ENCODE measurements around the gene TMEM150B.

The TMEM150B gene

DNA sequence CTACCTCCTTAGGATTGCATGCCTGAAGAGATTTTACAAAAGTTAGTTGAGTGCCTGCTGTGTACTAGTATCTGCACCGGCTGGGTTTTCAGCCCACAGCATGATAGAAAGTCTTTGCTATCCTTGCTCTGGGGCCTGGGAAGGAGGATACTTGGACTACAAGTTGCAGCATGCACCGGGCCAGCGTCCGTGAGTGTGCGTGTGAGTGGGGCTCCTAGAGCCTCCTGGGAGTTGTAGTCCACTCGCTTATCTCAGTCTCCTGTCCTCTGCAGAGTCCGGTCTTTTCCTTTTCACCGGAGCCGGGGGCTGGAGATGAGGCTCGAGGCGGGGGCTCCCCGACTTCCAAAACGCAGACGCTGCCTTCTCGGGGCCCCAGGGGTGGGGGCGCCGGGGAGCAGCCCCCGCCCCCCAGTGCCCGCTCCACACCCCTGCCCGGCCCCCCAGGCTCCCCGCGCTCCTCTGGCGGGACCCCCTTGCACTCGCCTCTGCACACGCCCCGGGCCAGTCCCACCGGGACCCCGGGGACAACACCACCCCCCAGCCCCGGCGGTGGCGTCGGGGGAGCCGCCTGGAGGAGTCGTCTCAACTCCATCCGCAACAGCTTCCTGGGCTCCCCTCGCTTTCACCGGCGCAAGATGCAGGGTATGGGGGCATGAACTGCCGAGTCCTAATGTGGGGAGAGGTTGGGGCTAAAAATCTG is 20.7 kb downstream of the TMEM150B start:
- H3K4me1 ChIP-seq (ENCODE audit: control insufficient read depth, low read length), result peaks cover 36% of the 10 kb centered on the region
- H3K4me2 ChIP-seq (ENCODE audit: low read length), result no peak overlapping the region
- H3K27ac ChIP-seq (ENCODE audit: low read depth, low read length), result no peak overlapping the region
- H3K79me2 ChIP-seq (ENCODE audit: control insufficient read depth, low read length), result no peaks in the 10 kb centered on the region
- no peaks in the 10 kb centered on the region for H3K9me3 ChIP-seq (ENCODE audit: control insufficient read depth, insufficient read depth, low read length)
- no peaks in the 10 kb centered on the region for H4K20me1 ChIP-seq (ENCODE audit: control insufficient read depth, insufficient read depth, low read depth, low read length)
- H3K4me3 ChIP-seq (ENCODE audit: low read length), result no peak overlapping the region
- no peaks in the 10 kb centered on the region for H3K9me2 ChIP-seq (replicated peaks; ENCODE audit: control insufficient read depth, low read length)
- TF ChIP-seq, protein P1, sequence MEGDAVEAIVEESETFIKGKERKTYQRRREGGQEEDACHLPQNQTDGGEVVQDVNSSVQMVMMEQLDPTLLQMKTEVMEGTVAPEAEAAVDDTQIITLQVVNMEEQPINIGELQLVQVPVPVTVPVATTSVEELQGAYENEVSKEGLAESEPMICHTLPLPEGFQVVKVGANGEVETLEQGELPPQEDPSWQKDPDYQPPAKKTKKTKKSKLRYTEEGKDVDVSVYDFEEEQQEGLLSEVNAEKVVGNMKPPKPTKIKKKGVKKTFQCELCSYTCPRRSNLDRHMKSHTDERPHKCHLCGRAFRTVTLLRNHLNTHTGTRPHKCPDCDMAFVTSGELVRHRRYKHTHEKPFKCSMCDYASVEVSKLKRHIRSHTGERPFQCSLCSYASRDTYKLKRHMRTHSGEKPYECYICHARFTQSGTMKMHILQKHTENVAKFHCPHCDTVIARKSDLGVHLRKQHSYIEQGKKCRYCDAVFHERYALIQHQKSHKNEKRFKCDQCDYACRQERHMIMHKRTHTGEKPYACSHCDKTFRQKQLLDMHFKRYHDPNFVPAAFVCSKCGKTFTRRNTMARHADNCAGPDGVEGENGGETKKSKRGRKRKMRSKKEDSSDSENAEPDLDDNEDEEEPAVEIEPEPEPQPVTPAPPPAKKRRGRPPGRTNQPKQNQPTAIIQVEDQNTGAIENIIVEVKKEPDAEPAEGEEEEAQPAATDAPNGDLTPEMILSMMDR (IDR thresholded peaks at IDR 0.05; ENCODE audit: low read depth, low read length, poor library complexity, severe bottlenecking), result no peak
- no peak for TF ChIP-seq EZH2phosphoT487 (IDR thresholded peaks at IDR 0.05; ENCODE audit: borderline replicate concordance, low read length)
- H3K27me3 ChIP-seq (ENCODE audit: control insufficient read depth, low read length), result peaks cover 10% of the 10 kb centered on the region
- no peaks in the 10 kb centered on the region for H3F3A ChIP-seq (ENCODE audit: control insufficient read depth, insufficient read depth)
- H3K36me3 ChIP-seq (ENCODE audit: control insufficient read depth, low read length), result no peaks in the 10 kb centered on the region

DNA sequence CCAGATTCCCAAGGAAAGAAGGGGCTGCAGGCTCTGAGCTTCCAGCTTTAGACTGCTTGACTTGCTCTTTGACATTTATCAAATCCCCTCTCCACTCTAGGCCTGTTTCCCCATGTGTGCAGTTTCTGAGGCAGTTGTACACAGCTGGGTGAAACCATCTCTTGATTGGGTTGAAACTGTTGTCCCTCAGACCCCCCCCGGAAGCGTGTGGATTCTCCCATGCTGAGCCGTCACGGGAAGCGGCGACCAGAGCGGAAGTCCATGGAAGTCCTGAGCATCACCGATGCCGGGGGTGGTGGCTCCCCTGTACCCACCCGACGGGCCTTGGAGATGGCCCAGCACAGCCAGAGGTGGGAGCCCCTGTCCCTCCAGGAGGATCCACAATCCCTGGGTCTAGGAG is 21.7 kb downstream of the TMEM150B start:
- H3K4me3 ChIP-seq (ENCODE audit: low read length), result no peak overlapping the region
- H3K4me2 ChIP-seq (ENCODE audit: low read length), result no peak overlapping the region
- peaks cover 37% of the 10 kb centered on the region for H3K4me1 ChIP-seq (ENCODE audit: control insufficient read depth, low read length)
- no peaks in the 10 kb centered on the region for H4K20me1 ChIP-seq (ENCODE audit: control insufficient read depth, insufficient read depth, low read depth, low read length)
- no peaks in the 10 kb centered on the region for H3F3A ChIP-seq (ENCODE audit: control insufficient read depth, insufficient read depth)
- no peak overlapping the region for H3K27ac ChIP-seq (ENCODE audit: low read depth, low read length)
- H3K9me2 ChIP-seq (replicated peaks; ENCODE audit: control insufficient read depth, low read length), result no peaks in the 10 kb centered on the region
- peaks cover 16% of the 10 kb centered on the region for H3K27me3 ChIP-seq (ENCODE audit: control insufficient read depth, low read length)
- H3K36me3 ChIP-seq (ENCODE audit: control insufficient read depth, low read length), result no peaks in the 10 kb centered on the region
- H3K79me2 ChIP-seq (ENCODE audit: control insufficient read depth, low read length), result no peaks in the 10 kb centered on the region
- H3K9me3 ChIP-seq (ENCODE audit: control insufficient read depth, insufficient read depth, low read length), result no peaks in the 10 kb centered on the region
- TF ChIP-seq, protein P1 (IDR thresholded peaks at IDR 0.05; ENCODE audit: low read depth, low read length, poor library complexity, severe bottlenecking), result no peak
- no peak for TF ChIP-seq EZH2phosphoT487 (IDR thresholded peaks at IDR 0.05; ENCODE audit: borderline replicate concordance, low read length)

DNA sequence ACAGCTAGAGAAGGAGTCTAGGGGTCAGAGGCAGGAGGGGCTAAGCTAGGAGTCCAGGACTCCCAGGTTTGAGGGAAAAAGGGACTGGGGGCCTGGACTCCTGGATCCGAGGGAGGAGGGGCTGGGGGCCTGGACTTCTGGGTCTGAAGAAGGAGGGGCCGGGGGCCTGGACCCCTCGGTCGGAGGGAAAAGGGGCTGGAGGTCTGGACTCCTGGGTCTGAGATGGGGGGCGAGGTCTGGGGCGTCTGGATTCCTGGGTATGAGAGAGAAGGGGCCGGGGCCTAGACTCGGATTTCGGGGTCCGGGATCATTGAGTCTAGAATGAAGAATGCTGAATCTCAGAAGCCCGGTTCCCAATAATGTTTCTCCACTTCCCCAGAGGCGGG is 22.8 kb downstream of the TMEM150B start:
- Histone ChIP-seq H3K9me3 (ENCODE audit: control insufficient read depth, insufficient read depth, low read length) (no peaks in the 10 kb centered on the region), H3K36me3 (ENCODE audit: control insufficient read depth, low read length) (no peaks in the 10 kb centered on the region), H3F3A (ENCODE audit: control insufficient read depth, insufficient read depth) (no peaks in the 10 kb centered on the region)

More for the DNA sequence above, 22.8 kb downstream of the TMEM150B start:
- peaks cover 17% of the 10 kb centered on the region for H3K27me3 ChIP-seq (ENCODE audit: control insufficient read depth, low read length)
- no peaks in the 10 kb centered on the region for H3K79me2 ChIP-seq (ENCODE audit: control insufficient read depth, low read length)
- H4K20me1 ChIP-seq (ENCODE audit: control insufficient read depth, insufficient read depth, low read depth, low read length), result no peaks in the 10 kb centered on the region
- H3K27ac ChIP-seq (ENCODE audit: low read depth, low read length), result 0 out of 2 replicates have a peak overlapping the region, but pooled peaks have one; percentile 17
- peak overlapping the region; percentile 99 for H3K4me2 ChIP-seq (ENCODE audit: low read length)
- H3K9me2 ChIP-seq (replicated peaks; ENCODE audit: control insufficient read depth, low read length), result no peaks in the 10 kb centered on the region
- H3K4me3 ChIP-seq (ENCODE audit: low read length), result peak overlapping the region; percentile 81
- TF ChIP-seq, protein P1 (IDR thresholded peaks at IDR 0.05; ENCODE audit: low read depth, low read length, poor library complexity, severe bottlenecking), result no peak
- TF ChIP-seq EZH2phosphoT487 (IDR thresholded peaks at IDR 0.05; ENCODE audit: borderline replicate concordance, low read length), result no peak
- H3K4me1 ChIP-seq (ENCODE audit: control insufficient read depth, low read length), result peaks cover 29% of the 10 kb centered on the region

Measured in DOHH2 (cell line).